Measurements from ENCODE around the gene CEP97. TPM values are rescaled to one million over a fixed set of nuclear protein-coding genes. Genes with fewer than 3 reads are reported as not detected.
"Not testable (repeated sequence)": the region's sequence is repeated elsewhere in the genome, so short reads cannot be mapped to it uniquely, and the experiment has no call there.

CEP97 gene
- total and polyA plus RNA-seq, 5 donors, result 2.2 to 7.8 (median 7.2) TPM

GRCh38 chr3:101730839-101731238 is 6.4 kb downstream of the CEP97 start:
- no peak for DNase-seq
- Histone ChIP-seq H3K4me3 (ENCODE audit: low read length) (no peak overlapping the region), H3K4me1 (ENCODE audit: control insufficient read depth, insufficient read depth, low read length) (no peaks in the 10 kb centered on the region), H3K9me3 (ENCODE audit: control insufficient read depth, low read length) (no peaks in the 10 kb centered on the region), H3K27me3 (ENCODE audit: control insufficient read depth, insufficient read depth) (no peaks in the 10 kb centered on the region), H3K27ac (ENCODE audit: low read length) (no peak overlapping the region)
- intact Hi-C loops (cut with DNase I), result no loop called here
- ATAC-seq, result no peak

DNA sequence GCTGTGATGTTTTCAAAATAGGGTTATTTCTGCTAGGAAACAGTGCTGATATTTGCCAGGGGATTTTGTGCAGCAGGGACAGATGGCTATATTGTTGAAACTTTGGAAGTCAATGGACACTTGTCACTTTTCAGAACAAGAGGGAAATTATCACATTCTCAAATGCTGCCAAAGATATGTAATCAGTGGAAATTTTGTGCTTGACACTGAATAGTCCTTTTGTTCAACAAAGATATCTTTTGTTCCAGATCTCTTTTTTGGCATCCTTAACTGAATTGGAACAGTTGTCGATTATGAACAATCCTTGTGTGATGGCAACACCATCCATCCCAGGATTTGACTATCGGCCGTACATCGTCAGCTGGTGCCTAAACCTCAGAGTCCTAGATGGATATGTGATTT is 7.8 kb downstream of the CEP97 start:
- Histone ChIP-seq H3K4me1 (ENCODE audit: control insufficient read depth, insufficient read depth, low read length) (no peaks in the 10 kb centered on the region), H3K9me3 (ENCODE audit: control insufficient read depth, low read length) (no peaks in the 10 kb centered on the region), H3K27ac (ENCODE audit: low read length) (no peak overlapping the region), H3K27me3 (ENCODE audit: control insufficient read depth, insufficient read depth) (no peaks in the 10 kb centered on the region), H3K4me3 (ENCODE audit: low read length) (no peak overlapping the region)
- 55% methylated on average over 4 of the region's 4 CpGs for WGBS
- no peak for DNase-seq
- intact Hi-C loops (cut with DNase I), result no loop called here
- no peak for ATAC-seq

DNA sequence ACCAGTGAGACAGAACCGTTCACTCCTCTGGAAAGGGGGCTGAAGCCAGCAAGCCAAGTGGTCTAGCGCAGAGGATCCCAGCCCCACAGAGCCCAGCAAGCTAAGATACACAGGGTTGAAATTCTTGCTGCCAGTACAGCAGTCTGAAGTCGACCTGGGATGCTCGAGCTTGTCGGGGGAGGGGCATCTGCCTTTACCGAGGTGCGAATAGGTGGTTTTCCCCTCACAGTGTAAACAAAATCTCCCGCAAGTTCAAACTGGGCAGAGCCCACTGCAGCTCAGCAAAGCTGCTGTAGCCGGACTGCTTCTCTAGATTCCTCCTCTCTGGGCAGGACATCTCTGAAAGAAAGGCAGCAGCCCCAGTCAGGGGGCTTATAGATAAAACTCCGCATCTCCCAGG is 11.4 kb downstream of the CEP97 start:
- intact Hi-C loops (cut with DNase I), result no loop called here
- H3K9me3 ChIP-seq (ENCODE audit: control insufficient read depth, low read length), result no peaks in the 10 kb centered on the region
- ATAC-seq (no peak), DNase-seq (no peak)
- no peak overlapping the region for H3K27ac ChIP-seq (ENCODE audit: low read length)
- H3K4me3 ChIP-seq (ENCODE audit: low read length), result no peak overlapping the region
- H3K4me1 ChIP-seq (ENCODE audit: control insufficient read depth, insufficient read depth, low read length), result no peaks in the 10 kb centered on the region
- WGBS, result 97% methylated on average over 10 of the region's 10 CpGs
- H3K27me3 ChIP-seq (ENCODE audit: control insufficient read depth, insufficient read depth), result no peaks in the 10 kb centered on the region

- H3K27ac ChIP-seq (ENCODE audit: low read length); intact Hi-C loops (cut with DNase I); H3K27me3 ChIP-seq (ENCODE audit: control insufficient read depth, insufficient read depth); DNase-seq; H3K9me3 ChIP-seq (ENCODE audit: control insufficient read depth, low read length); H3K4me3 ChIP-seq (ENCODE audit: low read length); H3K4me1 ChIP-seq (ENCODE audit: control insufficient read depth, insufficient read depth, low read length); ATAC-seq: not testable (repeated sequence)
- 78% methylated on average over 3 of the region's 3 CpGs for WGBS
Observed at GRCh38 chr3:101741914-101742313, 17.5 kb downstream of the CEP97 start.

DNA sequence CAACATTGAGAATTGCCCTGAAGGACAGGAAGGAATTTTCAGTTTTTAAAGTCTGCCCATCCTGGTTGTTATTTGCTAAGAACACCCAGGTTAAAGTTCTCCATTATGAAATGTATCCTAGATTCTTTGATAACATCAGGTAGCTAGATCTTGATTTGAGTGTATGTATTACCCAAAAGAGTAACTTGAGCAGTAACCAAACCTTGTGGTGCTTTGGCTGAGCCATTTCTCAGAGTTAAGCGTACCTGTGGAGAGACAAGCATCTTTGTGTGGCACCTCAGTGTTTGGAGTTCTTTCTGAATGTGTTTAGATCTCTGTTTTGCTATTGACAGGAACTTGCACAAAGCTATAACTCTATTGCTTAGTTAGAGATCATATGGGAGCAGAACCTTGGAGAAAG is 20.4 kb downstream of the CEP97 start:
- Histone ChIP-seq H3K4me1 (ENCODE audit: control insufficient read depth, insufficient read depth, low read length) (no peaks in the 10 kb centered on the region), H3K27me3 (ENCODE audit: control insufficient read depth, insufficient read depth) (no peaks in the 10 kb centered on the region), H3K9me3 (ENCODE audit: control insufficient read depth, low read length) (no peaks in the 10 kb centered on the region), H3K4me3 (ENCODE audit: low read length) (no peak overlapping the region), H3K27ac (ENCODE audit: low read length) (no peak overlapping the region)
- ATAC-seq (no peak), DNase-seq (no peak)
- 55% methylated on average over 1 of the region's 1 CpG for WGBS
- intact Hi-C loops (cut with DNase I), result no loop called here

- H3K9me3 ChIP-seq (ENCODE audit: control insufficient read depth, low read length); H3K4me3 ChIP-seq (ENCODE audit: low read length); H3K27me3 ChIP-seq (ENCODE audit: control insufficient read depth, insufficient read depth); H3K27ac ChIP-seq (ENCODE audit: low read length); intact Hi-C loops (cut with DNase I); H3K4me1 ChIP-seq (ENCODE audit: control insufficient read depth, insufficient read depth, low read length); DNase-seq; ATAC-seq: not testable (repeated sequence)
- 100% methylated on average over 1 of the region's 1 CpG for WGBS
Observed at GRCh38 chr3:101745934-101746333, 21.5 kb downstream of the CEP97 start.

DNA sequence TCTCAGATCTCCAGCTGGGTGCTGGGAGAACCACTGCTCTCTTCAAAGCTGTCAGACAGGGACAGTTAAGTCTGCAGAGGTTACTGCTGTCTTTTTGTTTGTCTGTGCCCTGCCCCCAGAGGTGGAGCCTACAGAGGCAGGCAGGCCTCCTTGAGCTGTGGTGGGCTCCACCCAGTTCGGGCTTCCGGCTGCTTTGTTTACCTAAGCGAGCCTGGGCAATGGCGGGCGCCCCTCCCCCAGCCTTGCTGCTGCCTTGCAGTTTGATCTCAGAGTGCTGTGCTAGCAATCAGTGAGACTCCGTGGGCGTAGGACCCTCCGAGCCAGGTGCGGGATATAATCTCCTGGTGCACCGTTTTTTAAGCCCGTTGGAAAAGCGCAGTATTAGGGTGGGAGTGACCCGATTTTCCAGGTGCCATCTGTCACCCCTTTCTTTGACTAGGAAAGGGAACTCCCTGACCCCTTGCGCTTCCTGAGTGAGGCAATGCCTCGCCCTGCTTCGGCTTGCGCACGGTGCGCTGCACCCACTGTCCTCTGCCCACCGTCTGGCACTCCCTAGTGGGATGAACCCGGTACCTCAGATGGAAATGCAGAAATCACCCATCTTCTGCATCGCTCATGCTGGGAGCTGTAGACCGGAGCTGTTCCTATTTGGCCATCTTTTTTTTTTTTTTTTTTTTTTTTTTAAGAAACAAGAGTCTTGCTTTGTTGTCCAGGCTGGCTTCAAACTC is 29.1 kb downstream of the CEP97 start:
- intact Hi-C loops (cut with DNase I), result not testable (repeated sequence)
- WGBS, result 96% methylated on average over 14 of the region's 23 CpGs

GRCh38 chr3:101758224-101758623 is 33.8 kb downstream of the CEP97 start:
- DNase-seq, result no peak
- no peak for ATAC-seq
- Histone ChIP-seq H3K27me3 (ENCODE audit: control insufficient read depth, insufficient read depth) (no peaks in the 10 kb centered on the region), H3K9me3 (ENCODE audit: control insufficient read depth, low read length) (no peaks in the 10 kb centered on the region), H3K4me3 (ENCODE audit: low read length) (no peak overlapping the region), H3K27ac (ENCODE audit: low read length) (no peak overlapping the region), H3K4me1 (ENCODE audit: control insufficient read depth, insufficient read depth, low read length) (no peaks in the 10 kb centered on the region)
- 92% methylated on average over 6 of the region's 6 CpGs for WGBS
- intact Hi-C loops (cut with DNase I), result no loop called here

More for the DNA sequence above, 29.1 kb downstream of the CEP97 start:
- not testable (repeated sequence) for H3K27me3 ChIP-seq (ENCODE audit: control insufficient read depth, insufficient read depth); H3K4me3 ChIP-seq (ENCODE audit: low read length); H3K4me1 ChIP-seq (ENCODE audit: control insufficient read depth, insufficient read depth, low read length); ATAC-seq; H3K27ac ChIP-seq (ENCODE audit: low read length); DNase-seq; H3K9me3 ChIP-seq (ENCODE audit: control insufficient read depth, low read length)

GRCh38 chr3:101762041-101762646 is 37.7 kb downstream of the CEP97 start:
- ATAC-seq (no peak), DNase-seq (no peak)
- H3K9me3 ChIP-seq (ENCODE audit: control insufficient read depth, low read length), result no peaks in the 10 kb centered on the region
- no peaks in the 10 kb centered on the region for H3K27me3 ChIP-seq (ENCODE audit: control insufficient read depth, insufficient read depth)
- WGBS, result 78% methylated on average over 3 of the region's 3 CpGs
- no peaks in the 10 kb centered on the region for H3K4me1 ChIP-seq (ENCODE audit: control insufficient read depth, insufficient read depth, low read length)
- H3K4me3 ChIP-seq (ENCODE audit: low read length), result no peak overlapping the region
- H3K27ac ChIP-seq (ENCODE audit: low read length), result no peak overlapping the region
- intact Hi-C loops (cut with DNase I), result no loop called here

- WGBS, result 89% methylated on average over 6 of the region's 6 CpGs
Observed at GRCh38 chr3:101777745-101778281, 53.4 kb downstream of the CEP97 start.

DNA sequence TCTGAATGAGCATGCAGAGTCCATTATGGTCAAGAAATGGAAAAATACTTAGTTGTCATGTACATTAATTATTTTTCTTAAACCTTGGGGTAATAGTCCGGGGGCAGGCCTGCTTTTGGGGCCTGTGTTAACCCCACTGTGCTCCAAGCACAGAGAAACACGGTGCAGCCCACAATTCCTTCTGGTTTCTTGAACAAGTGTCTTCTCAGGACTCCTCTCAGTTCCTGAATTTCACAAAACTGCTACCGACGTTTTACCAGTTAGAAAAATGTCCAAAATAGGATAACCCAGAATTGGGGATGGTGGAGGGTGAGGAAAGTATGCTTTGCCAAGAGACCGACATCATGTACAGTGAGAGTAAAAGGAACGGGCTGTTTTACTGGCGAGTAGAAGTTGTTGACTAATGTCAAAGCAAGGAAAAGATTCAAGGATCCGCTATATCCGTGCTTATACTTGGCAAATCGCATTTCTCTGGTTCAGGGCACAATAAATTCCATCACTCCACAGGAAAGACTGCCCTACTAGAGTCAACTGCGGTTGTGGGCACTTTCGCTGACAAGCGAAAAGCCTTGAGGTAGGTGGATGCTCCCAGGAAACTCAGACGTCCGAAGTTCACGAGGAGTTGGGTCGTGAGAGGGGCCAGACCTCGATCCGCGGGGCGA is 54.1 kb downstream of the CEP97 start:
- WGBS, result 19% methylated on average over 21 of the region's 21 CpGs
- DNase-seq (no peak), ATAC-seq (no peak)
- intact Hi-C loops (cut with DNase I), result no loop called here
- H3K27me3 ChIP-seq (ENCODE audit: control insufficient read depth, insufficient read depth), result no peaks in the 10 kb centered on the region
- H3K4me1 ChIP-seq (ENCODE audit: control insufficient read depth, insufficient read depth, low read length), result peaks cover 3% of the 10 kb centered on the region
- H3K27ac ChIP-seq (ENCODE audit: low read length), result peak overlapping the region; percentile 85
- peak overlapping the region; percentile 75 for H3K4me3 ChIP-seq (ENCODE audit: low read length)
- H3K9me3 ChIP-seq (ENCODE audit: control insufficient read depth, low read length), result no peaks in the 10 kb centered on the region

More at GRCh38 chr3:101777745-101778281, 53.4 kb downstream of the CEP97 start:
- H3K4me1 ChIP-seq (ENCODE audit: control insufficient read depth, insufficient read depth, low read length); DNase-seq; intact Hi-C loops (cut with DNase I); H3K4me3 ChIP-seq (ENCODE audit: low read length); H3K9me3 ChIP-seq (ENCODE audit: control insufficient read depth, low read length); H3K27ac ChIP-seq (ENCODE audit: low read length); ATAC-seq; H3K27me3 ChIP-seq (ENCODE audit: control insufficient read depth, insufficient read depth): not testable (repeated sequence)
